HCT116 (cell line): ENCODE data around the gene PCDHGC4. TPM values are rescaled to one million over a fixed set of nuclear protein-coding genes. Genes with fewer than 3 reads are reported as not detected.

Experiments used
- ATAC-seq: fragments of 200-7000 bp; cut with Tn5 transposase; 2 replicates; pipeline ENCODE4 v1.9.1; 2020; ENCODE audit warnings: mild to moderate bottlenecking, moderate library complexity
- BruUV-seq: library from RNA; stranded (reverse); fragments of 400-500 nt; replicated peaks from 2 replicates; lab custom pipeline; 2021; lab: Mats Ljungman, UMichigan
- CTCF ChIA-PET: fragments of 300-600 bp; sonication (Branson Sonifier 250); formaldehyde crosslinking; loops from one replicate; lab custom pipeline; 2021; ENCODE audit warnings: antibody characterized with exemption; lab: Charles Lee
- POLR2A ChIA-PET: fragments of 300-600, 350-600 bp; sonication (Branson Sonifier 250); formaldehyde crosslinking; loops from one replicate; lab custom pipeline; 2021; ENCODE audit warnings: antibody characterized with exemption; lab: Charles Lee
- RAD21 ChIA-PET, 2 experiments: fragments of 300-600 bp; sonication (Branson Sonifier 250); formaldehyde crosslinking; loops; one replicate each; lab custom pipeline; 2023; ENCODE audit warnings: low total read pairs in 2 of 2; ENCODE audit not compliant: uncharacterized antibody in 2 of 2, unreplicated experiment in 2 of 2, low non-redundant PET in 1 of 2; lab: Charles Lee
- DNase-seq: peaks from one replicate; pipeline ENCODE4 v3.0.0-alpha.2; 2010; ENCODE audit warnings: low read depth, low spot score
- H2AFZ ChIP-seq: fragments of 200-600 bp; shearing (Covaris generic), sonication (generic); 2 replicates; pipeline ENCODE4 v1.6.1; 2017; ENCODE audit warnings: low read depth, mixed run types, mixed read lengths, antibody characterized with exemption, low read length; ENCODE audit not compliant: poor library complexity, severe bottlenecking
- H3K27ac ChIP-seq: 2 replicates; pipeline ENCODE4 v1.5.1; 2012; ENCODE audit warnings: low read depth, low read length
- H3K27me3 ChIP-seq: fragments of 200-600 bp; sonication (generic); 2 replicates; pipeline ENCODE4 v1.6.1; 2016; ENCODE audit warnings: mixed run types, low read length, mixed read lengths; ENCODE audit not compliant: insufficient read depth
- H3K36me3 ChIP-seq, 2 experiments: fragments of 200-500 bp in 1 of 2; fragments of 200-600 bp in 1 of 2; sonication (Bioruptor generic) in 1 of 2; sonication (generic) in 1 of 2; 2 replicates each; pipeline versions ENCODE4 v1.5.1 to v1.6.1; 2014 to 2016; ENCODE audit warnings: low read length in 2 of 2, inconsistent platforms in 1 of 2, mixed read lengths in 1 of 2, mixed run types in 1 of 2; ENCODE audit not compliant: insufficient read depth in 2 of 2, control insufficient read depth in 1 of 2
- H3K4me1 ChIP-seq, 2 experiments: fragments of 200-600 bp in 1 of 2; sonication (generic) in 1 of 2; 2 replicates each; pipeline versions ENCODE4 v1.5.1 to v1.6.1; 2012 to 2017; ENCODE audit warnings: low read length in 2 of 2, inconsistent platforms in 1 of 2, mild to moderate bottlenecking in 1 of 2, mixed read lengths in 1 of 2, mixed run types in 1 of 2, moderate library complexity in 1 of 2; ENCODE audit not compliant: insufficient read depth in 2 of 2, control insufficient read depth in 1 of 2
- H3K4me2 ChIP-seq: fragments of 200-600 bp; sonication (generic); 2 replicates; pipeline ENCODE4 v1.6.1; 2017; ENCODE audit warnings: mixed run types, low read length, mixed read lengths
- H3K4me3 ChIP-seq, 2 experiments: fragments of 200-600 bp in 1 of 2; sonication (generic) in 1 of 2; replicated peaks in 1 of 2; 2 replicates each; pipeline ENCODE4 v1.5.1; 2011 to 2016; ENCODE audit warnings: low read length in 2 of 2, control low read depth in 1 of 2, low read depth in 1 of 2, mild to moderate bottlenecking in 1 of 2, mixed read lengths in 1 of 2, mixed run types in 1 of 2
- H3K79me2 ChIP-seq: fragments of 200-600 bp; sonication (generic); 2 replicates; pipeline ENCODE4 v1.6.1; 2017; ENCODE audit warnings: mild to moderate bottlenecking, mixed run types, low read length, moderate library complexity, mixed read lengths; ENCODE audit not compliant: insufficient read depth
- H3K9ac ChIP-seq: fragments of 200-600 bp; sonication (generic); 2 replicates; pipeline ENCODE4 v1.6.1; 2016; ENCODE audit warnings: low read length, mixed read lengths
- H3K9me2 ChIP-seq: fragments of 200-600 bp; sonication (generic), shearing (Covaris generic); 2 replicates; pipeline ENCODE4 v1.6.1; 2017; ENCODE audit warnings: mixed run types, mild to moderate bottlenecking, moderate library complexity; ENCODE audit not compliant: insufficient read depth
- H3K9me3 ChIP-seq, 2 experiments: fragments of 200-500 bp in 1 of 2; fragments of 200-600 bp in 1 of 2; sonication (Bioruptor generic) in 1 of 2; sonication (generic) in 1 of 2; 2 replicates each; pipeline ENCODE4 v1.6.1; 2014 to 2017; ENCODE audit warnings: low read length in 2 of 2, mixed read lengths in 2 of 2, inconsistent platforms in 1 of 2, low read depth in 1 of 2, mild to moderate bottlenecking in 1 of 2, mixed run types in 1 of 2, moderate library complexity in 1 of 2; ENCODE audit not compliant: control insufficient read depth in 1 of 2, insufficient read depth in 1 of 2
- H4K20me1 ChIP-seq: fragments of 200-600 bp; sonication (generic), shearing (Covaris generic); 2 replicates; pipeline ENCODE4 v1.6.1; 2017; ENCODE audit warnings: mixed run types, mild to moderate bottlenecking, moderate library complexity; ENCODE audit not compliant: insufficient read depth
- CBX3 ChIP-seq: IDR thresholded peaks from 2 replicates; pipeline ENCODE4 v1.6.1; 2012; ENCODE audit warnings: low read depth
- CEBPB ChIP-seq: IDR thresholded peaks from 2 replicates; pipeline ENCODE4 v1.6.1; 2012; ENCODE audit warnings: low read depth
- EGR1 ChIP-seq: IDR thresholded peaks from 2 replicates; pipeline ENCODE4 v1.6.1; 2012; ENCODE audit warnings: low read depth
- ELF1 ChIP-seq: IDR thresholded peaks from 2 replicates; pipeline ENCODE4 v1.6.1; 2012; ENCODE audit warnings: low read depth, borderline replicate concordance
- JUND ChIP-seq: IDR thresholded peaks from 2 replicates; pipeline ENCODE4 v1.6.1; 2012
- POLR2AphosphoS5 ChIP-seq: IDR thresholded peaks from 2 replicates; pipeline ENCODE4 v1.6.1; 2011; ENCODE audit warnings: mild to moderate bottlenecking, low read depth, low read length, moderate library complexity
- RAD21 ChIP-seq: IDR thresholded peaks from 2 replicates; pipeline ENCODE4 v1.6.1; 2012; ENCODE audit warnings: low read depth, mild to moderate bottlenecking
- SP1 ChIP-seq: IDR thresholded peaks from 2 replicates; pipeline ENCODE4 v1.6.1; 2012; ENCODE audit warnings: low read depth
- SRF ChIP-seq: IDR thresholded peaks from 2 replicates; pipeline ENCODE4 v1.6.1; 2012; ENCODE audit warnings: low read depth
- TCF7L2 ChIP-seq: IDR thresholded peaks from 2 replicates; pipeline ENCODE4 v1.7.0; 2011; ENCODE audit warnings: borderline replicate concordance, inconsistent platforms; ENCODE audit not compliant: insufficient read depth, insufficient read length; ENCODE audit errors: extremely low read depth
- YY1 ChIP-seq: IDR thresholded peaks from 2 replicates; pipeline ENCODE4 v1.6.1; 2011; ENCODE audit warnings: low read length, low read depth, moderate library complexity, mild to moderate bottlenecking; ENCODE audit not compliant: insufficient replicate concordance; ENCODE audit errors: extremely low read depth
- ZFX ChIP-seq: fragments of 450-650 bp; IDR thresholded peaks from 2 replicates; pipeline ENCODE4 v1.6.1; 2017
- intact Hi-C: fragments of 100-400 bp; cut with micrococcal nuclease; formaldehyde crosslinking; loops from 2 replicates; pipeline ENCODE4 v1.10.0; 2022
- total RNA-seq: library from RNA; stranded (reverse); gene quantifications from one replicate; pipeline ENCODE4 v1.2.1, GENCODE V29; 2021; ENCODE audit not compliant: unreplicated experiment
- TF ChIP-seq, protein P1 (sequence below): IDR thresholded peaks from 2 replicates; pipeline ENCODE4 v1.6.1; 2012; ENCODE audit warnings: low read depth
- TF ChIP-seq, protein P2 (sequence below): IDR thresholded peaks from 2 replicates; pipeline ENCODE4 v1.6.1; 2012
- TF ChIP-seq, protein P3 (sequence below): IDR thresholded peaks from 2 replicates; pipeline ENCODE4 v1.6.1; 2012
- TF ChIP-seq, protein P4 (sequence below), 3 experiments: fragments of 200-600 bp in 1 of 3; sonication (generic) in 1 of 3; IDR thresholded peaks in 2 of 3; conservative IDR thresholded peaks in 1 of 3; 2 replicates each; pipeline ENCODE4 v1.5.1; 2012 to 2017; ENCODE audit warnings: low read depth in 2 of 3, low read length in 2 of 3, antibody characterized with exemption in 1 of 3, borderline replicate concordance in 1 of 3, control low read depth in 1 of 3, mild to moderate bottlenecking in 1 of 3, mixed read lengths in 1 of 3, mixed run types in 1 of 3, moderate library complexity in 1 of 3; ENCODE audit not compliant: insufficient read depth in 1 of 3

The PCDHGC4 gene
- total RNA-seq, 1 experiment from 2014 or later, result 0.05 TPM

DNA sequence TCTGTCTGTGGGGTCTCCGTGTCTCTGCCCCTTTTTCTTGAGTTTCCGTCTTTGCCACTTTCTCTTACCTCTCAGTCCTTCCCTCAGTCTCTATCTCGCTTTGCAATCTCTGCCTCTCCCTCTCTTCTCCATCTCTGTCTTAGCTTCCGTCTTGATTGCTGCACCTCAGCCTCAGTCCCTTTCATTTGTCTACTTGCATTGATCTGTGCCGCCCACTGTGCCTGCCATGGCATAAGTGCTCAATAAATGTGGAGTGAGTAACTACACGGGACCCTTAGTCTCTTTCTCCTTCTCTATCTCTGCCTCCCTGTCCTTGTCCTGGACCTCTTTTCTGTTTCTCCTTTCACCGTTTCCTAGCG lies 10.6 kb downstream of the PCDHGC4 start:
- TF ChIP-seq, protein P1, sequence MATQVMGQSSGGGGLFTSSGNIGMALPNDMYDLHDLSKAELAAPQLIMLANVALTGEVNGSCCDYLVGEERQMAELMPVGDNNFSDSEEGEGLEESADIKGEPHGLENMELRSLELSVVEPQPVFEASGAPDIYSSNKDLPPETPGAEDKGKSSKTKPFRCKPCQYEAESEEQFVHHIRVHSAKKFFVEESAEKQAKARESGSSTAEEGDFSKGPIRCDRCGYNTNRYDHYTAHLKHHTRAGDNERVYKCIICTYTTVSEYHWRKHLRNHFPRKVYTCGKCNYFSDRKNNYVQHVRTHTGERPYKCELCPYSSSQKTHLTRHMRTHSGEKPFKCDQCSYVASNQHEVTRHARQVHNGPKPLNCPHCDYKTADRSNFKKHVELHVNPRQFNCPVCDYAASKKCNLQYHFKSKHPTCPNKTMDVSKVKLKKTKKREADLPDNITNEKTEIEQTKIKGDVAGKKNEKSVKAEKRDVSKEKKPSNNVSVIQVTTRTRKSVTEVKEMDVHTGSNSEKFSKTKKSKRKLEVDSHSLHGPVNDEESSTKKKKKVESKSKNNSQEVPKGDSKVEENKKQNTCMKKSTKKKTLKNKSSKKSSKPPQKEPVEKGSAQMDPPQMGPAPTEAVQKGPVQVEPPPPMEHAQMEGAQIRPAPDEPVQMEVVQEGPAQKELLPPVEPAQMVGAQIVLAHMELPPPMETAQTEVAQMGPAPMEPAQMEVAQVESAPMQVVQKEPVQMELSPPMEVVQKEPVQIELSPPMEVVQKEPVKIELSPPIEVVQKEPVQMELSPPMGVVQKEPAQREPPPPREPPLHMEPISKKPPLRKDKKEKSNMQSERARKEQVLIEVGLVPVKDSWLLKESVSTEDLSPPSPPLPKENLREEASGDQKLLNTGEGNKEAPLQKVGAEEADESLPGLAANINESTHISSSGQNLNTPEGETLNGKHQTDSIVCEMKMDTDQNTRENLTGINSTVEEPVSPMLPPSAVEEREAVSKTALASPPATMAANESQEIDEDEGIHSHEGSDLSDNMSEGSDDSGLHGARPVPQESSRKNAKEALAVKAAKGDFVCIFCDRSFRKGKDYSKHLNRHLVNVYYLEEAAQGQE, result no peak
- no peak for TF ChIP-seq ZFX
- TF ChIP-seq CBX3, result no peak
- no peak for TF ChIP-seq RAD21
- no peak for TF ChIP-seq ELF1
- TF ChIP-seq, protein P2, sequence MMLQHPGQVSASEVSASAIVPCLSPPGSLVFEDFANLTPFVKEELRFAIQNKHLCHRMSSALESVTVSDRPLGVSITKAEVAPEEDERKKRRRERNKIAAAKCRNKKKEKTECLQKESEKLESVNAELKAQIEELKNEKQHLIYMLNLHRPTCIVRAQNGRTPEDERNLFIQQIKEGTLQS, result no peak
- TF ChIP-seq SRF, result no peak
- no peak for TF ChIP-seq CEBPB
- TF ChIP-seq, protein P3, sequence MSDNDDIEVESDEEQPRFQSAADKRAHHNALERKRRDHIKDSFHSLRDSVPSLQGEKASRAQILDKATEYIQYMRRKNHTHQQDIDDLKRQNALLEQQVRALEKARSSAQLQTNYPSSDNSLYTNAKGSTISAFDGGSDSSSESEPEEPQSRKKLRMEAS, result no peak
- TF ChIP-seq SP1, result no peak
- TF ChIP-seq, protein P4, sequence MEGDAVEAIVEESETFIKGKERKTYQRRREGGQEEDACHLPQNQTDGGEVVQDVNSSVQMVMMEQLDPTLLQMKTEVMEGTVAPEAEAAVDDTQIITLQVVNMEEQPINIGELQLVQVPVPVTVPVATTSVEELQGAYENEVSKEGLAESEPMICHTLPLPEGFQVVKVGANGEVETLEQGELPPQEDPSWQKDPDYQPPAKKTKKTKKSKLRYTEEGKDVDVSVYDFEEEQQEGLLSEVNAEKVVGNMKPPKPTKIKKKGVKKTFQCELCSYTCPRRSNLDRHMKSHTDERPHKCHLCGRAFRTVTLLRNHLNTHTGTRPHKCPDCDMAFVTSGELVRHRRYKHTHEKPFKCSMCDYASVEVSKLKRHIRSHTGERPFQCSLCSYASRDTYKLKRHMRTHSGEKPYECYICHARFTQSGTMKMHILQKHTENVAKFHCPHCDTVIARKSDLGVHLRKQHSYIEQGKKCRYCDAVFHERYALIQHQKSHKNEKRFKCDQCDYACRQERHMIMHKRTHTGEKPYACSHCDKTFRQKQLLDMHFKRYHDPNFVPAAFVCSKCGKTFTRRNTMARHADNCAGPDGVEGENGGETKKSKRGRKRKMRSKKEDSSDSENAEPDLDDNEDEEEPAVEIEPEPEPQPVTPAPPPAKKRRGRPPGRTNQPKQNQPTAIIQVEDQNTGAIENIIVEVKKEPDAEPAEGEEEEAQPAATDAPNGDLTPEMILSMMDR (IDR thresholded peaks at IDR 0.05 in 2 of 3, conservative IDR thresholded peaks at IDR 0.05 in 1 of 3; ENCODE audit: borderline replicate concordance in 1 of 3, insufficient read depth in 1 of 3, low read depth in 2 of 3, low read length in 2 of 3), result no peak
- TF ChIP-seq YY1, result no peak
- TF ChIP-seq JUND, result no peak
- TF ChIP-seq EGR1, result no peak
- TF ChIP-seq POLR2AphosphoS5, result no peak
- TF ChIP-seq TCF7L2, result no peak
- TF ChIP-seq, all 23 proteins: peak for 0
- Histone ChIP-seq H4K20me1 (no peaks in the 10 kb centered on the region), H3K27ac (no peak overlapping the region), H3K9me3 (no peaks in the 10 kb centered on the region), H3K4me3 (no peak overlapping the region), H3K27me3 (no peaks in the 10 kb centered on the region), H3K9me2 (no peaks in the 10 kb centered on the region), H3K4me2 (no peak overlapping the region), H3K79me2 (no peaks in the 10 kb centered on the region), H3K4me1 (no peaks in the 10 kb centered on the region), H3K9ac (no peak overlapping the region), H3K36me3 (no peaks in the 10 kb centered on the region), H2AFZ (no peak overlapping the region)
- no peak for DNase-seq
- ATAC-seq, result no peak
- intact Hi-C loops, result no loop called here
- BruUV-seq, result no TSS peak
- POLR2A ChIA-PET, result no interaction called here
- RAD21 ChIA-PET, result no interaction called here
- CTCF ChIA-PET, result no interaction called here
